Measurements from ENCODE around the gene PHTF2.

Gene PHTF2

DNA sequence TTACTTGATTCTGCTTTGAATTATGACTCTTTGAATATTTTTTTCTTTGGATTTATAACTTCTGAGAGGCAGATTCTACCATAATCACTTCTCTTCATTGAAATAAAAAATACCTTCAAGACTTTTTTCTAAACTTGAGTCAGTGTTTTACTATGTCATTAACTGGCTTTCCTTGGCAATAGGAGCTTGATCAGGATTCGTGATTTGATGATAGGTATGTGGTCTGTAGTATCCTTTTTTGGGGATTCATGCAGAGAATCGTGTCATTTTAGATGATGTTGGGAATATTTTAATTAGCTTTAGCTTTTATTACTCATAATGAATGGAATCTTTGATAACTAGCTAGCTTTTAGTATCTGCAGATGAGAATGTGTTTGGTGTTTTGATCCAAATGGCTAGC, 83.3 kb downstream of the PHTF2 start:
- DNase-seq (ENCODE audit: low read depth): no peak
- TF ChIP-seq, protein P1, sequence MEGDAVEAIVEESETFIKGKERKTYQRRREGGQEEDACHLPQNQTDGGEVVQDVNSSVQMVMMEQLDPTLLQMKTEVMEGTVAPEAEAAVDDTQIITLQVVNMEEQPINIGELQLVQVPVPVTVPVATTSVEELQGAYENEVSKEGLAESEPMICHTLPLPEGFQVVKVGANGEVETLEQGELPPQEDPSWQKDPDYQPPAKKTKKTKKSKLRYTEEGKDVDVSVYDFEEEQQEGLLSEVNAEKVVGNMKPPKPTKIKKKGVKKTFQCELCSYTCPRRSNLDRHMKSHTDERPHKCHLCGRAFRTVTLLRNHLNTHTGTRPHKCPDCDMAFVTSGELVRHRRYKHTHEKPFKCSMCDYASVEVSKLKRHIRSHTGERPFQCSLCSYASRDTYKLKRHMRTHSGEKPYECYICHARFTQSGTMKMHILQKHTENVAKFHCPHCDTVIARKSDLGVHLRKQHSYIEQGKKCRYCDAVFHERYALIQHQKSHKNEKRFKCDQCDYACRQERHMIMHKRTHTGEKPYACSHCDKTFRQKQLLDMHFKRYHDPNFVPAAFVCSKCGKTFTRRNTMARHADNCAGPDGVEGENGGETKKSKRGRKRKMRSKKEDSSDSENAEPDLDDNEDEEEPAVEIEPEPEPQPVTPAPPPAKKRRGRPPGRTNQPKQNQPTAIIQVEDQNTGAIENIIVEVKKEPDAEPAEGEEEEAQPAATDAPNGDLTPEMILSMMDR (IDR thresholded peaks at IDR 0.05; ENCODE audit: insufficient read depth, low read depth, low read length, missing control alignments): no peak
- no peak overlapping the region for H3K4me3 ChIP-seq (ENCODE audit: low read length)

DNA sequence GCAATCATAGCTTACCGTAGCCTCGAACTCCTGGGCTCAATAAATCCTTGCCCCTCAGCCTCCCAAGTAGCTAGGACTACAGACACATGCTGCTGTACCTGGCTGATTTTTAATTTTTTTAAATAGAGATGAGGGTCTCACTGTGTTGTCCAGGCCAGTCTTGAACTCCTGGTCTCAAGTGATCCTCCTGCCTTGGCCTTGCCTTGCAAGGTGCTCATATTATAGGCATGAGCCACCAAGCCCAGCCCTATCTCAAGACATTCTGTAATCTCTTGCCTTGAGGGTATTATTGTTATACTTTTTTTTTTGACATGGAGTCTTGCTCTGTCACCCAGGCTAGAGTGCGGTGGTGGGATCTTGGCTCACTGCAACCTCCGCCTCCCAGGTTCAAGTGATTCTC, 86.6 kb downstream of the PHTF2 start:
- DNase-seq (ENCODE audit: low read depth): no peak
- H3K4me3 ChIP-seq (ENCODE audit: low read length): no peak overlapping the region
- TF ChIP-seq, protein P1 (IDR thresholded peaks at IDR 0.05; ENCODE audit: insufficient read depth, low read depth, low read length, missing control alignments): no peak

DNA sequence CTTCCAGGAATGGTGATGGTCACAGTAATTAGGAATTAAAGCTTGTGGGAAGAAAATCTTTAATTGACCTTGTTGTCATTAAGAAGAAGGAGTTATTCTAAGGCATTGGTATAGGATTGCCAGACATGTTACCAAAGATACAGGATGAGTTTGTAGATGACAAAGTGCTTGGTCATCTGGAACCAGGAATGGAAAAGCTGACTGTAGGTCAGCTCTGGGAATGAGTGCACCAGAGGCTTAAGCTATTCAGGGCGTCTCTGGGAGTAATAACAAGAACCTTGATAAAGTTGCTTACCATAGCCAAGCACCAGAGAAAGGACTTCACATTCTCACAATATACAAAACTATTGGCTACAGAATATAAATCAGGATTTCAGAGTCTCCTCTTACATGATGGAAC, 89.0 kb downstream of the PHTF2 start:
- no peak overlapping the region for H3K4me3 ChIP-seq (ENCODE audit: low read length)
- peak; percentile 68 for DNase-seq (ENCODE audit: low read depth)
- TF ChIP-seq, protein P1 (IDR thresholded peaks at IDR 0.05; ENCODE audit: insufficient read depth, low read depth, low read length, missing control alignments): no peak

DNA sequence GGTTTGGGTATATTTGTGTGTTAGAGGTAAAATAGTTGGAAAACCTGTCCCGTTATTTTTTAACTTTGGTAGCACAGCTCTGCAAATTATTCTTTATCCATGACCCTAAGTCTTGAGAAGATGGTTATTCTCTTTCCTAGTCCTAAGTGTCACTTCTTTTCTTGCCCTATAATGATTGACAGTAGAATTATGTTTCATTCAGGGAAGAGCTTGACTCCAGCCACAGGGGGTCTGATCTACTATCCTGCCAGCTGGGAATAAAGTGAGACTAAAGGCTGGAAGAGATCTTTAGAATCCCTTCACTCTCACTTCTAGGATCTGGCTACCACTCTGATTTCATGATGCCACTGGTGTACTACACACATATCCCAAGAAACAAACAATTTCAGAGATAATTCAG, 90.4 kb downstream of the PHTF2 start:
- no peak for DNase-seq (ENCODE audit: low read depth)
- H3K4me3 ChIP-seq (ENCODE audit: low read length): no peak overlapping the region
- TF ChIP-seq, protein P1 (IDR thresholded peaks at IDR 0.05; ENCODE audit: insufficient read depth, low read depth, low read length, missing control alignments): no peak

DNA sequence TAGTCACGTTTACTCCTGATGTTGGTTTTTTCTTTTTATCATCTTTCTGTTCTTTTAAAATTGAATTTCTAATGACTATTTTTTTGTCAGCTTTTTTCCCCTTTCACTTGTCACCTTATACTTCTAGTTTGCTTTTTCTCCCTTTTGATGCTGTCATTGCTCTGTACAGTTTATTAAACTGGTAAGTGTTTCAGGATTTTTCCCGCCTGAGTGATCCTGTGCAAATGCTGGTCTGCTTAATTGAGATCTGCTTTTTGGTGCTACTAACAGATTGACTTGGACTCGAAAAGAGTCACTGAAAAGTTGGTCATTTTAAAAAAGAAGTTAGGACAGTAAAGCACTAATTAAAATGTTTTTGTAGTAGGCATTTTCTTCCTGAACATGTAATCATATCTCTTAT, 95.2 kb downstream of the PHTF2 start:
- DNase-seq (ENCODE audit: low read depth): no peak
- H3K4me3 ChIP-seq (ENCODE audit: low read length): no peak overlapping the region
- TF ChIP-seq, protein P1 (IDR thresholded peaks at IDR 0.05; ENCODE audit: insufficient read depth, low read depth, low read length, missing control alignments): no peak

DNA sequence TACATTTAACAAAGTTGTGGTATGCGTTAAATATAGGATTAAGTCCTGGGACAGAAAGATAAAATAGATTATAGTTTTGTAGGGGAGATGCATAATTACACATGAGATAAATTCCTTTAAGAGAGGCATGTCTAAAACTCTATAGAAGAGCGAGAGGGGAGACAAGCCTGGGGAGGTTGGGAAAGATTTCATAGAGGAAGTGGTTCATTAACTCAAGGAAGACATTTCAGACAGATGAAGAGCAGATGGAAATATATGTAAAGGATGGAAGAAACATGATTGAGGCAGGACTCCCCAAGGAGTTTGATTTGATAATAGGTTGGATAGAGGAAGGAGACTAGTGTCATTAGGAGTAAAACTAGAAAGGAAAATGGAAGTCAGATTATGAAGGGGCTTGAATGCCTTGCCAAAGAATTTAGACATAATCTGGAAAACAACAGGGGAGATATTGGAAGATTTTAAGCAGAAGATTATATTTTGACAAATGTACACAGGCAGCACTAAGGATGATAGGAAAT, 96.1 kb downstream of the PHTF2 start:
- no peak overlapping the region for H3K4me3 ChIP-seq (ENCODE audit: low read length)
- DNase-seq (ENCODE audit: low read depth): no peak
- TF ChIP-seq, protein P1 (IDR thresholded peaks at IDR 0.05; ENCODE audit: insufficient read depth, low read depth, low read length, missing control alignments): no peak

DNA sequence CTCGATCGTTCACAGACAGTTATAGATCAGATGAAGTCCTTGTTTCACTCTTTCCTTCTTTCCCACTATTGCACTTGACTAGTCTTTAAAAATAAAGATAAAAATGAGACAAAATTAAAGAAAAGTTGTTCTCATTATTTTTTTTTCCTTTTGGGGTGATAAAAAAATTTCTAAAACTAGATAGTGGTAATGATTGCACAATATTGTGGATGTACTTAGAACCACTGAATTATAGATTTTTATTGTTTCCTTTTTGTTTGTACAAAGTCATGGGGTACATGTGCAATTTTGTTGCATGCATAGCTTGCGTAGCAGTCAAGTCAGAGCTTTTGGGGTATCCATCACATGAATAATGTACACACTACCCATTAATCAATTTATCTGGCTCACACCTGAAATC, 97.3 kb downstream of the PHTF2 start:
- TF ChIP-seq, protein P1 (IDR thresholded peaks at IDR 0.05; ENCODE audit: insufficient read depth, low read depth, low read length, missing control alignments): no peak
- DNase-seq (ENCODE audit: low read depth): no peak
- no peak overlapping the region for H3K4me3 ChIP-seq (ENCODE audit: low read length)

Measured in epithelial cell of esophagus (primary cell).